GM18951 (cell line): ENCODE data around the gene SMIM24.
"Not testable (repeated sequence)": the region's sequence is repeated elsewhere in the genome, so short reads cannot be mapped to it uniquely, and the experiment has no call there.

Experiments used
- POLR2A ChIP-seq: IDR thresholded peaks from 4 replicates; pipeline ENCODE4 v1.6.1; 2011; ENCODE audit warnings: mild to moderate bottlenecking; ENCODE audit not compliant: insufficient read length, insufficient read depth; ENCODE audit errors: extremely low read depth
- in situ Hi-C: fragments of 300-500 bp; cut with MboI; formaldehyde crosslinking; loops from one replicate; pipeline ENCODE4 v1.12.0; 2022; ENCODE audit warnings: low sequenced_read_pairs, mixed read lengths, inconsistent platforms; ENCODE audit not compliant: unreplicated experiment

SMIM24 gene

DNA sequence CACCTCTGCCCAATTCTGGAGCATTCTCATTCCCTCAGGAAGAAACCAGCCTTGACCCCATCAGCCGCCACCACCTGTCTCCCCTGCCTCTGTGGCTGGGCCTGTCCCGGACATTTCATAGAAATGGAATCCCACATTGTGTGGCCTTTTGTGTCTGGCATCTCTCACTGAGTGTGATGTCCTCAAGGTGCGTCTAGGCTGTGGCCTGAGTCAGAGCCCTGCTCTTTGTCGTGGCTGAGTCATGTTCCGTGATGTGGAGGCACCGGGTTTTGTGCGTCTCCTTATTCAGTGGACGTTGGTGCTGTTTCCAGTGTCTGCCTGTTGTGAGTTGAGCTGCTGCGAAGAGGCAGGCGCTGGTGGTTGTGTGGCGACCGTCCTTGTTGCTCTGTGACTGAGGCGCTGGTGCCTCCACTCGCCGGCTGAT lies 29.3 kb upstream of the SMIM24 start:
- no peak for TF ChIP-seq POLR2A

DNA sequence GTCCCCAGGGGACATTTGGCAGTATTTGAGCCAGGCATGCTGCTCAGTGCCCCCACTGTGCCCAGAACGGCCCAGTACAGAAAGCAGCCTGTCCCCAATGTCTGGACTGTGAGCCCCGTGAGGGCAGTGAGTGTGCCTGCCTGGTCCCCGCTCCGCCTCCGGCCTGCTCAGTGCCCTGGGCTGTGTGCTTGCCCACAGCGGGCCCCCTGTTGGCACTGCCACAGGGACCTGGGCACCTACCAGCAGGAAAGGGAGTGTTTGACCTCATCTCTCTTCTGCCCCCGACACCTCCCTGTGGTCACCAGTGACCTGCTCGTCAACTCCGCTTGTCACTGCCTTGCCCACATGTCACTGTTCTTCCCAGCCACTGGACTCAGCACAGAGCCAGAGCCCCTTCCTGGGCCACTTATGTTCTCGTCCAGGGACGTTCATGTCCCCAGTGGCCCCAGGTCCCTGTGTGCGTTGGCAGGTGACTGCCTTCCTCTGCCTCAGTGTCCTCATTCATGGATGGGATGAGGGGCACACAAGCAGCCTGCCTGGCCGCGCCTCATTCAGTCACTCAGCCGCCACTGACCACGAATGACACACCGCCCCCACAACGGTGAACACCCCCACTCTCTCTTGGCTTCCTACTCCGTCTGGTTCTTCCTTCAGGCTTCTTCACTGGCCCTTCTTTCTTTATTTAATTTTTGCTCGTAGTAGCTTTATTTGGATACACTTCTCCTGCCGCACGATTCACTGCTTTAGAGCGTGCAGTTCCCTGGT lies 28.6 kb upstream of the SMIM24 start:
- no peak for TF ChIP-seq POLR2A
- in situ Hi-C loops = no loop called here

More for the DNA sequence above, 29.3 kb upstream of the SMIM24 start:
- in situ Hi-C loops = no loop called here

DNA sequence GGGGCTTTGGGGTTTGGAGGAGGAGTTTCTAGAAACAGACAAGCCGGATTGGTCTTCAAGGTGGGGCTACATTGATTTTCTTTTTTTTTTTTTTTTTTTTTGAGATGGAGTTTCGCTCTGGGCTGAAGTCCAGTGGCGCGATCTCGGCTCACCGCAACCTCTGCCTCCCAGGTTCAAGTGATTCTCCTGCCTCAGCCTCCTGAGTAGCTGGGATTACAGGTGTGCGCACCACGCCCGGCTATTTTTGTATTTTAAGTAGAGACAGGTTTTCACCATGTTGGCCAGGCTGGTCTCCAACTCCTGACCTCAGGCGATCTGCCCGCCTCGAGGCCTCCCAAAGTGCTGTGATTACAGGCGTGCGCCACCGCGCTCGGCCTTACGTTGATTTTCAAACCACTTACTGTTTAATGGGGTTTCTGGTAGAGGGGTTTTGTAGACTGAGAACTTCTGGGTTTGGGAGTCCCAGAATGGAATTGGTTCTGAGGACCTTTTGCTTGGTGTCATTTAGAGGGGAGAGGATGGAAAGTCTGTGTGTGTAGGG lies 27.9 kb upstream of the SMIM24 start:
- in situ Hi-C loops = not testable (repeated sequence)

GRCh38 chr19:3507371-3508120 lies 27.2 kb upstream of the SMIM24 start:
- no peak for TF ChIP-seq POLR2A
- in situ Hi-C loops = no loop called here

DNA sequence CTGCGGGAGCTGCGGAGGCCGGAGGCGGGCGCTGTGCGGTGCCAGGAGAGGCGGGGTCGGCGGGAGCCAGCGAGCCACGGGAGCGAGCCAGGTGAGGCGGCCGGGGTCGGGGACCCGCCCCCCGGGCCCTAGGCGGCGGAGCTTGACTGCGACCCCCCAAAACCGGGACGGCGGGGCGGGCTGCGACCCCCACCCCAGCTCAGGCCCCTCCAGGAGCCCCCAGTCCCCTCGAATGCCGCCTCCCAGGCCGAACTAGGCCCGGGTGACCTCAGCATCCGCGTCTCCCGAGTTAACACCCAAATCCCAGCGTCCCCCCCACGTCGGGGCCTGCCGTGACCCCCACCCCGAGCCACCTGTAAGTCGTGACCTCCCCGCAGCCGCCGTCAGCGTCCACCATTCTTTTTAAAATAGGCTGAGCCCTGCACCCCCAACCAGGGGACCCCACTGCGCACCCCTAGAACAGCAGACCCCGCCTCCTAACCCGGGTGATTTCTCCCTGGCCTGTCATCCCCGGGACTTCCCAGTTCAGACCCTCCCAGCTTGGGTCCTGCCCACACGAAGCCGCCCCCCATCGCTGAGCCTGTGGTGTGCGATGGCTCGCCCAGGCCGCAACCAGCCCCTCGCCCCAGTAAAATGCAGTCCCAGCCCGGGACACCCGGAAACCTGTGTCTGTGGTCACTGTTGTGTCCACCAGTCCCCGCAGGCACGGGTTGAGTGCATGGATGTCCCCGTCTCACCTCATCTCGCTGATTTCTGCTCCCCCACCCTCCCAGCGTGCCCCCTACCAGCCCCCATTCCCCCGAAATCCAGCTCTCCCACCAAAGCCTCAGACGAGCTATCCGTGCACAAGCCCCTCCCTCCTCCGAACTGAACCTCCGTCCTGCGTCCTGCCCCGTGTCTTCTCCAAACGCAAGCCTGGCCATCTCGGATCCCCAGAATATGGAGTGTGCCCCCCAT lies 26.3 kb upstream of the SMIM24 start:
- in situ Hi-C loops = no loop called here
- no peak for TF ChIP-seq POLR2A

DNA sequence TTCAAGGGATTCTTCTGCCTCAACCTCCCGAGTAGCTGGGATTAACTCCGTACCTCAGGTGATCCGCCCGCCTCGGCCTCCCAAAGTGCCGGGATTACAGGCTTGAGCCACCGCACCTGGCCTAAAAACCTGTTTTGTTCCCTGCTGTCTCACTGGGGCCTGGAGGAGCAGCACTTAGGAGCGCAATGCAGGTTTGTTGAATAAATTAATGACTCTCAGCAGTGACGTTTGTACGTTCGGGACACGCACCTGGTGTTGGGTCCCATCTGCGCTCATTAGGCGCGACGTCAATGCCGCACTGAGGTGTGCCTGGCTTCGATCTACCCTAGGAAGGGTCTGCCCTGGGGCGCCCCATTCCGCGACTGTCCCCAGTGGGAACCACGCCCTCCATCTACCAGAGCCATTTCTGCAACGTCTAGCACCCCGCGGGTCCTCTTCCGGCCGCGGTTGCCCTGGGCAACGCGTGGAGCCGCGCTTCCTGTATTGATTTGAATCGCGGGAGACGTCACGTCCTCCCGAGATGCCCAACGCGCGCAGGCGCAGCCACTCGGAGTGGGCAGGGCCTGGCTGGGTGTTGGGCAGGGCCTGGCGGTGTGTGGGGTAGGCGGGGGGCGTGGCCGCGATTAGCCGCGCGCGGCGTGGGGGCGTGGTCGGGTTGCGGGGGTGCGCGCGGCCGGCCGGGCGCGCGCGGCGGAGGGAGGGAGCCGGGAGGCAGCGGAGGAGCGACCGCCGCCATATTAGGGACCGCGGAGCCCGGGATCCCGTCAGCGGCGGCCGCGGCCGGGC lies 25.5 kb upstream of the SMIM24 start, which contains the start of gene FZR1:
Gene FZR1 (plus strand): TSS at position 714 of the 786 bp plus-strand sequence. CDS start 16,679 bp downstream, outside the sequence.
- TF ChIP-seq POLR2A = peak; percentile 72
- in situ Hi-C loops = no loop called here

DNA sequence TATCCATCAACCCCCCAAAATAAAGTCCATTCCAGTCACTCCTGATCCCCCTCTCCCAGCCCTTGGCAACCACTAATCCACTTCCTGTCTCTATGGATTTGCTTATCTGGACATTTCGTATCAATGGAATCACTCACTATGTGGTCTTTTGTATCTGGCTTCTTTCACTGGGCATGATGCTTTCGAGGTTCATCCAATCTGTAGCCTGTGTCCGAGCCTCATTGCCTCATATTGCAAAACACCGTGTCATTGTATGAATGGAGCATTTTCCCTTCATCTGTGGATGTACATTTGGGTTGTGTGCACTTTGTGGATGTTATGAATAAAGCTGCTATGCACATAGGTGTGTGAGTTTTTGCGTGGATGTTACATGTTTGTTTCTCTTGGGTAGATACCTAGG lies 24.4 kb upstream of the SMIM24 start:
- TF ChIP-seq POLR2A = no peak
- in situ Hi-C loops = no loop called here

GRCh38 chr19:3503036-3503572 lies 22.8 kb upstream of the SMIM24 start:
- in situ Hi-C loops = no loop called here

GRCh38 chr19:3501780-3502179 lies 21.5 kb upstream of the SMIM24 start:
- in situ Hi-C loops = no loop called here
- TF ChIP-seq POLR2A = no peak

More at GRCh38 chr19:3503036-3503572, 22.8 kb upstream of the SMIM24 start:
- no peak for TF ChIP-seq POLR2A

DNA sequence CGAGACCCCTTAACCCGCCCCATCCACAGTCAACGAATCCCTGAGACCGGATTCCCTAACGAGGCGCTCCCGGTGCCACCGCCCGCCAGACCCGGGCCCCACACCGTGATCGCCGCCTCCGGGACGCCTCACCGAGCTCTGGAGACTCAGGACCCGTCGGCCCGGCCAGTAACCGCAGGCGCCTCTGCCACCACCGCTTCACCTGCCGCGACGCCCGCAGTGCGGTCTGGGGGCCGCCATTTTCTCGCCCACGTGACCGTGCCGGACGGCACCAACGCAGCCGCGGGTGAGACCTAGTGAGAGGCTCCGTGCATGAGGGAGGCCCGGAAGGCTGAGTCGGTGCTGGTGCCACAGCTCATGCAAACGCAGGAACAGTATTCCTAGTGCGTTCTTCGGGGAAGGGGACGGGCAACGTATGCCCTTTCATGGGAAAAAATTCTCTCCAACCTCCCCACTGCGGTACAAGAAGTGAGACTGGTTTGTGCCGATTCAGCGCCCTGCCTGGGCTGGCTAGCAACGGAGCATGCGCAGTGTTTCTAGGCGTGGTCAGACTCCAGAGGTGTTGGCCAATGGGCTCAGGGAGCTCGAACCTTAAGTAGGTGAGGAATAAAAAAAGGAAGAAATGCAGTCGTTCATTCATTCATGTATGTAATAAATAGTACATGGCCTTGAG lies 20.2 kb upstream of the SMIM24 start, which contains the start of gene DOHH:
Gene DOHH (minus strand): TSS at position 246 of the 673 bp plus-strand sequence. CDS start 3,860 bp downstream, outside the sequence.
- peak; percentile 87 for TF ChIP-seq POLR2A
- in situ Hi-C loops = no loop called here

GRCh38 chr19:3499738-3500428 lies 19.6 kb upstream of the SMIM24 start:
- no peak for TF ChIP-seq POLR2A
- in situ Hi-C loops = no loop called here
